Measurements from ENCODE around the gene KLHL24. TPM values are rescaled to one million over a fixed set of nuclear protein-coding genes. Genes with fewer than 3 reads are reported as not detected.

Gene KLHL24
- total RNA-seq, 1 experiment from 2014 or later = 17.7 TPM

GRCh38 chr3:183619624-183620251 lies 15.7 kb upstream of the KLHL24 start:
- Mint-ChIP-seq H3K4me3 (no peak overlapping the region), H3K4me1 (peaks cover 22 to 27% of the 10 kb centered on the region in 2 experiments), H3K27me3 (ENCODE audit: low read depth) (peaks cover 28% of the 10 kb centered on the region), H3K36me3 (ENCODE audit: insufficient read depth in 1 of 3, low read depth in 3 of 3) (no peaks in the 10 kb centered on the region), H3K9me3 (no peaks in the 10 kb centered on the region), H3K27ac (no peak overlapping the region)
- Histone ChIP-seq H3K14ac (ENCODE audit: insufficient read depth, low read length) (no peak overlapping the region), H3K4ac (ENCODE audit: low read depth, low read length) (no peak overlapping the region), H3K4me2 (ENCODE audit: insufficient read depth, insufficient read length, low read length) (no peak overlapping the region), H3K27ac (ENCODE audit: insufficient read length, low read depth, low read length) (no peak overlapping the region), H3K18ac (ENCODE audit: insufficient read length, low read depth, low read length) (no peak overlapping the region), H4K20me1 (ENCODE audit: control insufficient read depth, insufficient read depth, insufficient read length) (no peaks in the 10 kb centered on the region), H3K23me2 (ENCODE audit: insufficient read length, low read depth, low read length, poor library complexity, severe bottlenecking) (no peaks in the 10 kb centered on the region), H3K9me3 (ENCODE audit: control insufficient read depth, low read depth, low read length) (no peaks in the 10 kb centered on the region), H2BK5ac (ENCODE audit: insufficient read length, low read length) (no peak overlapping the region), H2BK120ac (ENCODE audit: low read depth, low read length, poor library complexity, severe bottlenecking) (no peak overlapping the region), H3T11ph (ENCODE audit: low read length) (no peak overlapping the region), H2BK12ac (ENCODE audit: insufficient read length, low read depth, low read length) (no peak overlapping the region), H3K79me1 (ENCODE audit: insufficient read depth, low read depth, low read length, poor library complexity, severe bottlenecking) (no peaks in the 10 kb centered on the region), H3K27me3 (ENCODE audit: insufficient read depth, low read length) (no peaks in the 10 kb centered on the region), H3K23ac (ENCODE audit: insufficient read length, low read depth, low read length) (no peak overlapping the region), H3K79me2 (ENCODE audit: insufficient read depth, low read length) (no peaks in the 10 kb centered on the region), H2AFZ (ENCODE audit: low read length) (no peak overlapping the region), H2AK5ac (ENCODE audit: insufficient read length, low read length) (no peak overlapping the region), H3K56ac (ENCODE audit: insufficient read length, low read depth, low read length) (no peak overlapping the region), H3K4me1 (ENCODE audit: insufficient read depth, low read length) (peaks cover 5% of the 10 kb centered on the region; the same call in 1 of the 2 replicates), H4K91ac (ENCODE audit: insufficient read length, low read depth, low read length) (no peak overlapping the region), H4K5ac (ENCODE audit: insufficient read length, low read depth, low read length) (no peak overlapping the region), H2BK15ac (ENCODE audit: low read depth, low read length) (no peak overlapping the region), H2BK20ac (ENCODE audit: low read depth, low read length, poor library complexity, severe bottlenecking) (no peak overlapping the region), H3K9ac (ENCODE audit: extremely low read depth, insufficient read length, low read length) (no peak overlapping the region), H4K8ac (replicated peaks; ENCODE audit: insufficient read length, low read depth, low read length) (no peak overlapping the region)
- no peak for TF ChIP-seq CTCF (conservative IDR thresholded peaks at IDR 0.05)
- DNase-seq = no peak

Data from H9 (cell line).